ENCODE data around the gene SLIRP.
"Not testable (repeated sequence)": the region's sequence is repeated elsewhere in the genome, so short reads cannot be mapped to it uniquely, and the experiment has no call there.

The SLIRP gene

DNA sequence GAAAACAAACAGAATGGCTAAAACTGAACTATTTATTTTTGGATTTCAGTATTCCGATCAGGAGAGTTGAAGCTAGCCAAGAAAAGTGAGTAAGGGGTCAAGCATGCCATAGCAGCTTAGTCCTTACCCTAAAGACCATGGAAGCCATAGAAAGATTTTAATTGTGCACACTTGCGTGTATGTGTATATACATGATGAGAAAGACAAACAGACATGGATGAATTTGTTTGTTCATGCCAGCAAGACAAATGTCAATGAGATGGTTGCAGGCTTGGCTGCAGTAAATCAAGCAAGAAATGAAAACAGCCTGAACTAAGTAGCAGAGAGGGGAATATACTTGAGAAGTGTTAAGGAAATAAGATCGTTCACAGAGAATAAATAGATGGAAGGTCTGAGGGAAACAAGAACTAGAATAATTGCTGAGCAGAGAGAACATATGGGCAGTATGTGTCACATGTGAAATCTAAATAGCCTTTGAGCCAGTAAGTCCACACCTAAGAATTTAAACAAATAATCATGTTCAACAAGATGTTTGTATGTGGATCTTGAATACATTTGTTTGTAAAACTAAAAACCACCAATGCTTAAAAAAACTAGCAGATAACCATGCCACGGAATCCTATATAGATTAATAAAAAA lies 38.3 kb downstream of the SLIRP start:
- no peak for DNase-seq

GRCh38 chr14:77747425-77747824 lies 39.5 kb downstream of the SLIRP start:
- DNase-seq = not testable (repeated sequence)

- DNase-seq = no peak
Observed at GRCh38 chr14:77752266-77752665, 44.4 kb downstream of the SLIRP start.

DNA sequence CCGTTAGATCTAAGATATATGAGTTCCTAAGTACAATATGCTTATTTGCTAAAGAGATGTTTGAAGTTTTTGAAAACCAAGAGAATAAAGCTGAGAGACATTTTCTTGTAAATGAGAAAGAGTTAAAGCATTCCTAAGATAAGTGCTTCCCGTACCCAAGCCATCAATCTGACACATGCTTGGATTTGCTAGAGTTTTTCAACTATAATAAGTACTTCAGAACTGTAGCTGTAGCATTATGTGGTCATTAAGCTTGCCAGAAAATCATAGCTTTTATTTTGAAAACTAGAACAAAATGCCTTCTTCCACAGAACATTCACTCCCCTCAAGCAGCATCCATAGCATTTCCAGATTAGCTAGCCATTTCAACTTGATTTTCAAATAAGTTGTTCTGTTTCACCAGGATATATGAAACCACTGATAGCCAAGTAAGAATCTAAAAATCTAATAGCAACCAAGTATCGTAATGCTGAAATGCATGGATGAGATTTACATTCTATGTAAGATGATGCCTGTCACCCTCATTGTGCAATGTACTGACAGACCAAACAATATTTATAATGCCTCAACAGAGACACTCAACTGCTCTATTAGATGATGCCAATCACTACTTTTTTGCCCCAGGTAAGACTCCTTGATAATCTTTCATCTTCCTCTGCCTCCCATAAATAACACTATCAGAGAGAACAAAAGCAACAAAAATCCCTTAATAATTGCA lies 45.1 kb downstream of the SLIRP start:
- DNase-seq = no peak

DNA sequence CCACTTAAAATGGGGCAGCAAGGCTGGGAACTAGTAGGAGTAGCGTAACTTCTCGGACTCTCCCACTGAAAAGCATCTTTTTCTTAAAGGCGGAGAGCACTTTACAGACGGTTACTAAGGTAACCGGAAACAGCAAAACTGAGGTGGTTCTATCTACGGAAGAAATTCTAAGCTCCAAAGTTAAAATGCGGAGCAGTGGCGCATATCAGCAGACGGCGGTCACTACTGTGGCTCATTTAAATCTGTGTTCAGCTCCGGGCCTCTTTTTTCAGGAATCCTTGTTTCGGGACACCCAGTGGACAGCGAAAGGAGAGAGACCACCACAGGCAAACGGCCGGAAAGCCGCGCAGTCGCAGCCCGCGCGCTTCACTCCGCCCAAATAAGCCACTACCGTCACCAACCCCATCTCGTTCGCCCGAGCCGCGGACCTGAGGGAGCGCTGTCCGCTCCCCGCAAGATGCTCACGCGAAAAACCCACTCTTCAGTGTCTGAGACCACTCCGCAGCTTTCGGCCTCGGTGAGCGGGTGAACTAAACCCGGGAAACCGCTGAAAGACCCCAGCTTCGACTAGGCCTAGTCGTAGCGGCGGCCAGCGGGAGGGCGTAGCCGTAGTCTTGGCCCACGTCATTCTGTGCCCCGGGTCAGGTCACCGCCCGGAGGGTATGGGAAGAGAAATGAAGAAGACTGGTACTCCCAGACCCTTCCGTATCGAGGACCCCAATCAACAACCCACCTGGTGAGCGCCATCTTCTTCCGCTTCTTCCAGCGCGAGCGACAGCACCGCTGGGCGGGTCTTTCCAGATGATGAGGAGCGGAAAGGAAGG lies 52.7 kb downstream of the SLIRP start, which contains the start of gene SNW1:
Gene SNW1 (minus strand): TSS at position 776 of the 824 bp plus-strand sequence. CDS start 29 bp downstream, at position 747.
- DNase-seq = peak in 1 of 2 experiments; percentile 96

- peak in 1 of 2 experiments; percentile 92 for DNase-seq
Observed at GRCh38 chr14:77761205-77761931, 53.5 kb downstream of the SLIRP start.

GRCh38 chr14:77763316-77763715 lies 55.4 kb downstream of the SLIRP start:
- DNase-seq = no peak

- no peak for DNase-seq
Observed at GRCh38 chr14:77763978-77764377, 56.1 kb downstream of the SLIRP start.

Data from NCI-H187 (cell line).